Cardiac muscle cell (in vitro differentiated cells and primary cell): ENCODE measurements around the gene SLC35B2. TPM values are rescaled to one million over a fixed set of nuclear protein-coding genes. Genes with fewer than 3 reads are reported as not detected.

Experiments used
- DNase-seq, 2 donors: peaks; one replicate each; pipeline versions ENCODE4 v3.0.0 to v3.0.0-alpha.2; 2010 to 2017; ENCODE audit warnings: low read depth in 1 of 2, low spot score in 1 of 2
- H3K27ac ChIP-seq: fragments of 200-600 bp; sonication (generic); 2 replicates; pipeline ENCODE4 v1.5.1; 2016
- H3K27me3 ChIP-seq: fragments of 200-600 bp; sonication (generic); 2 replicates; pipeline ENCODE4 v1.6.0; 2016; ENCODE audit warnings: control low read depth
- H3K36me3 ChIP-seq: fragments of 200-600 bp; sonication (generic); 2 replicates; pipeline ENCODE4 v1.5.1; 2016; ENCODE audit warnings: control low read depth
- H3K4me1 ChIP-seq: fragments of 200-600 bp; sonication (generic); 2 replicates; pipeline ENCODE4 v1.8.1; 2017; ENCODE audit warnings: low read depth, mild to moderate bottlenecking, mixed run types
- H3K4me3 ChIP-seq: fragments of 200-600 bp; sonication (generic); 2 replicates; pipeline ENCODE4 v1.5.1; 2016; ENCODE audit warnings: mild to moderate bottlenecking
- H3K9me3 ChIP-seq: fragments of 200-600 bp; sonication (generic); 2 replicates; pipeline ENCODE4 v1.5.1; 2017; ENCODE audit warnings: low read depth, mild to moderate bottlenecking, control low read depth
- polyA plus RNA-seq: library from polyadenylated mRNA; unstranded; fragments of >200 nt; fragmentation: Nextera tagmentation; extraction: Ambion mirVana; gene quantifications from 2 replicates; pipeline ENCODE4 v1.2.1, GENCODE V29; 2016
- total RNA-seq: library from RNA; depleted of rRNA; stranded (reverse); fragments of >200 nt; gene quantifications from 2 replicates; pipeline ENCODE4 v1.2.3, GENCODE V29; 2016
- TF ChIP-seq, protein P1 (sequence below): IDR thresholded peaks from 2 replicates; pipeline ENCODE4 v1.5.1; 2012; ENCODE audit warnings: low read depth, mild to moderate bottlenecking, low read length

Gene SLC35B2
- total and polyA plus RNA-seq, 2 experiments from 2014 or later, result 34.3 to 63.3 TPM

DNA sequence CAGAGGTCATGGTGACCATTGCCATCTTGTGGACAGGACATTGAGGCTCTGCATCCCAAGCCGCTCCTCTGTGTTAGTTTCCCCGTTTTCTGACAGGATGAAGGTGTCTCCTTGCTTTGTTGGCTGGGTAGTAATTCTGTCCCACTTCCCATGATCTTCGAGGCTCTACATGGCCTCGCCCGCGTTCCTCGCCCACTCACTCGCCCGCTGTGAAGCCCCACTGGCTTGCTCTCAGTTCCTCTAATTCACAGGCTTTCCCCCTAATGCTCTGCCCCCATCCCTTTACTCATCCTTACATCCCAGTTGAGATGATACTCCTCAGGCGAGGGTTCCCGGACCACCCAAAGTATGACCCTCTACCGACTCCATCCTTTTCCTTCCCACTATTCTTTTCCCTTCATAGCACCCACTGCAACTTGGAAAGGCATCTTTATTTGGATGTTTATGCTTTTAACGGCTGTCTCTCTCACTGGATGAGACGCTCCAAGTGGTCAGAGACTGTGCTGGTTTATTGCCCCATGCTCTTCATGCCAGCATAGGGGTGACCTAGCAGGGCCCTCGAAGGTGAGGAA is 511 bp upstream of the SLC35B2 start:
- Histone ChIP-seq H3K9me3 (no peaks in the 10 kb centered on the region), H3K27me3 (no peaks in the 10 kb centered on the region), H3K36me3 (peaks cover 30% of the 10 kb centered on the region), H3K4me3 (peak overlapping the region; percentile 88), H3K27ac (no peak overlapping the region), H3K4me1 (no peaks in the 10 kb centered on the region)
- TF ChIP-seq, protein P1, sequence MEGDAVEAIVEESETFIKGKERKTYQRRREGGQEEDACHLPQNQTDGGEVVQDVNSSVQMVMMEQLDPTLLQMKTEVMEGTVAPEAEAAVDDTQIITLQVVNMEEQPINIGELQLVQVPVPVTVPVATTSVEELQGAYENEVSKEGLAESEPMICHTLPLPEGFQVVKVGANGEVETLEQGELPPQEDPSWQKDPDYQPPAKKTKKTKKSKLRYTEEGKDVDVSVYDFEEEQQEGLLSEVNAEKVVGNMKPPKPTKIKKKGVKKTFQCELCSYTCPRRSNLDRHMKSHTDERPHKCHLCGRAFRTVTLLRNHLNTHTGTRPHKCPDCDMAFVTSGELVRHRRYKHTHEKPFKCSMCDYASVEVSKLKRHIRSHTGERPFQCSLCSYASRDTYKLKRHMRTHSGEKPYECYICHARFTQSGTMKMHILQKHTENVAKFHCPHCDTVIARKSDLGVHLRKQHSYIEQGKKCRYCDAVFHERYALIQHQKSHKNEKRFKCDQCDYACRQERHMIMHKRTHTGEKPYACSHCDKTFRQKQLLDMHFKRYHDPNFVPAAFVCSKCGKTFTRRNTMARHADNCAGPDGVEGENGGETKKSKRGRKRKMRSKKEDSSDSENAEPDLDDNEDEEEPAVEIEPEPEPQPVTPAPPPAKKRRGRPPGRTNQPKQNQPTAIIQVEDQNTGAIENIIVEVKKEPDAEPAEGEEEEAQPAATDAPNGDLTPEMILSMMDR, result no peak
- no peak for DNase-seq

DNA sequence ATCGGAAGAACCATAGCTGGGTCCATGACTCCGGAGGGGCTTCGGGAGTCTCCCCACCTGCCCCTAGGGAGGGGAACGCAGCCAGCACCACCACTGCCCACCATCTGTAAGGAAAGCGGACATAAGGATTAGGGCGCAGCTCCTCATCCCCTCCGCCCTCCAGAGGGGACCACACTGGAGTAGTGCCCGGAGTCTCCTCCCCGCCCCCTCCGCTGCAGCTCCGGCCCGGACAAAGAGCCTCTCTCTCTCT is 628 bp downstream of the SLC35B2 start:
- DNase-seq, result no peak
- H3K4me1 ChIP-seq, result no peaks in the 10 kb centered on the region
- no peaks in the 10 kb centered on the region for H3K9me3 ChIP-seq
- peak overlapping the region; percentile 81 for H3K27ac ChIP-seq
- peak overlapping the region; percentile 88 for H3K4me3 ChIP-seq
- H3K36me3 ChIP-seq, result peaks cover 41% of the 10 kb centered on the region
- TF ChIP-seq, protein P1, result no peak
- no peaks in the 10 kb centered on the region for H3K27me3 ChIP-seq

DNA sequence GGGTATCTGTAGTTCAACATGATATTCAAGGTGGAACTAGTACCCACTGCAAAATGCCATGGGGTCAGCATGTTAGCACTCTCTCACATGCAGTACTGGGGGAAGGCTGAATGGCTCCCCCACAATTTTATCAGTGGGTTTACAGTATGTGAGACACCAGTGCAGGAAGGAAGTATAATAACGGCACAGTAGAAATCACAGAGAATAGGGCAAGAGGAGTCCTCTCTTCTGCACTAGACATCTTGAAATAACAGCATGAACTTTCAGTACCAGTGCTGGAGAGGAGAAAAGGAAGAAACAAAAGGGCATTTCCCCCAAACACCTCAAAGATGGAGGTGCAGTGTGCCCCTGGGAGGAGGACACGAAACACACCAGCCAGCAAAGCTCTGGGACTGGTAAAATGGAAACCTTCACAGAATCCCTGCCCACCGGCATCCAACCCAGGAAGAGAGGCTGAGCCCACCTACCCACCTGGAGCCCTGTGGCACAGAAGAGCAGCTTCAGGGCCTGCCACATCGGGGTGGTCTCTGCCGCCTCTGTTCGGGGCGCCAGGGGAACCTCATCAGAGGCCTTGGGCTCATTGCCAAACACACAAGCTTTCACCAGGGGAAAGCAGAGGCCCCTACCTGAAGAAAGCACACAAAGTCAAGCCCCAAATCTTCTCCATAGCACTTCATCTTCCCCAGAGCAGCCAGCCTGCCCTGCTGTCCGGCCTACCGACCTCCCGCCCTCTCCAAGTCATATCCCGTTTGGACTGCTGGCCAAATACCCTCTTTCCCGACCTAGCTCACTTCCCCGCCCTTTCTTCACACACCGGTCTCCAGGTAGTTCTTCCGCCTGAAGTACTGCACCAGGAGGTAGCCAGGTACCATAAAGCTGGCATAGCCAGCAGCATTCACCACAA is 1.2 kb downstream of the SLC35B2 start:
- Histone ChIP-seq H3K27ac (peak overlapping the region; percentile 81), H3K4me3 (peak overlapping the region; percentile 88), H3K36me3 (peaks cover 47% of the 10 kb centered on the region), H3K4me1 (no peaks in the 10 kb centered on the region), H3K9me3 (no peaks in the 10 kb centered on the region), H3K27me3 (no peaks in the 10 kb centered on the region)
- no peak for DNase-seq
- TF ChIP-seq, protein P1, result no peak

DNA sequence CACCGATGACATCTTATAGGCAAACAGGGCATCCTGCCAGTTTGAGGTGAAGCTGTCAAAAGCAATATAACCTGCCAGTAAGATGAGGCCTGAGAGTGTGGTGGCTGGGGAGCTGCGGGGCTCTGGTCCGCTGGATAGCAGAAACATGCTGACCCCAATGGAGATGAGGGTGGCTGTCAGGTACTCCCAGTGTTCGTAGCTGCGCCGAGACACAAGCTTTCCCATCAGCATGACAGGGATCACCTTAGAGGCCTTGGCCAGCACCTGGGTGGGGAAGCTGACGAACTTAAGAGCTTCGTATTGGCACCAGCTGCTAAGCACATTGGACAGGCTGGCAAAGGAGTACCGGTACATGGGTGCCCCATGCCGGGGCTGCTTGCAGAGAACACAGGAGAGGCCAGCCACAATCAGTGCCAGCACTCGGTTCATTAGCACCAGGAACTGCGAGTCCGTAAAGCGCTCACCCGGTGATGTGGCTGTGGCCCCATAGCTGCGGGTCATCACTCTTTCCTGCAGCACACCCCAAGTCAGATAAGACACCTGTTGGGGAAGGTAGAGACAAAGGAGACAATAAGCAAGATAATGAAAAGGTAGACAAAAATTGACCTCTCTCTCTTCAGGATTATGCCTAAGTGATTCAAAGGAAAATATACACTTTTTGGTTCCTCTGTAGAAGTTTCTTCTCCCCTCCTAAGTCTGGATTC is 2.1 kb downstream of the SLC35B2 start:
- DNase-seq, result no peak
- no peaks in the 10 kb centered on the region for H3K9me3 ChIP-seq
- H3K27ac ChIP-seq, result peak overlapping the region; percentile 8
- TF ChIP-seq, protein P1, result no peak
- no peaks in the 10 kb centered on the region for H3K27me3 ChIP-seq
- H3K36me3 ChIP-seq, result peaks cover 56% of the 10 kb centered on the region
- no peak overlapping the region for H3K4me3 ChIP-seq
- H3K4me1 ChIP-seq, result no peaks in the 10 kb centered on the region

DNA sequence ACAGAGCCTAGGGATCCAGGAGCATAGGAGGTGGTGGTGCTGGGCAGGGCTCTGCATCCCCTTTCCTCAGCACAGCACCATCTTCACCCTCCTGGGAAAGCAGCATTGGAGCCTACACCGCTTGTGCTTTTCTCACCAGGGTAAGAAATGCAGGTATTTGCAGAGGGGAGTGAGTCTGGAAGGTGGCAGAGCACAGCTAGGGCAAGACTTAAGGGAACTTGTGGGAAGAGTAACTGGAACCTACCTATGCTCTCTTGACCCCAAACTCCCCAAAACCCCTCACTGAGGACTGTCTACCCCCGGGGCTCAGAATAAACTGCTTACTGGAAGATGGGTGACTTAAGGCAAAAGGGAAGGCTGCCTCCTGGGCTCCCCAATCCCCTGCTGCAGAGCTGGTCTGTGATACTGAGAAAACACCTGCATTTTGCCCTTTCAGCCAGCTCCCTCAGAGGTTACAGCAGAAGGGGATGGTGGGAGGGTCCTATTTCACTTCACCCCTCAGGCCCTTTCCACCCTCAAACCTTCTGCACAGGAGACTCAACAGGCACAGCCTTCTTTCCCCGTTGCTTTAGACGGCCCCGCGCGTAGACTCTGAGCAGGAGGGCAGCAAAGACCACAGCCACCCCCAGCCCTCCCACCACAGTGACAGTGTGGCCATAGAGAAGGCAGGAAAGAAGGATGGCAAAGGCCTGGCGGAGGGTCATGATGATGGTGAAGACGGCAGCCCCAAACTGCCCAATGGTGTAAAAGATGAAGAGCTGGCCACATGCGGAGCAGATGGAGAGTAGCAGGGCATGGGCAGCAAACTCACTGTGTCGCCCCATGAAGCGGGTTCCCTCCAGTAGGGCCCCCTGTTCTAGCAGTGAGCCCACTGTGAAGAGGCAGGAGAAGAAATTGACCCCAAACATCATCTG is 2.9 kb downstream of the SLC35B2 start:
- no peaks in the 10 kb centered on the region for H3K4me1 ChIP-seq
- no peak overlapping the region for H3K27ac ChIP-seq
- no peak for DNase-seq
- no peaks in the 10 kb centered on the region for H3K27me3 ChIP-seq
- no peak overlapping the region for H3K4me3 ChIP-seq
- TF ChIP-seq, protein P1, result no peak
- H3K36me3 ChIP-seq, result peaks cover 64% of the 10 kb centered on the region
- no peaks in the 10 kb centered on the region for H3K9me3 ChIP-seq
